HG02759 (cell line): Measurements from ENCODE around the gene CHST15.
"Not testable (repeated sequence)": the region's sequence is repeated elsewhere in the genome, so short reads cannot be mapped to it uniquely, and the experiment has no call there.

ENCODE experiments used
- ATAC-seq: cut with Tn5 transposase; IDR thresholded peaks from one replicate; pipeline ENCODE4 v1.9.1; 2021; ENCODE audit warnings: mild to moderate bottlenecking, moderate library complexity; ENCODE audit not compliant: unreplicated experiment

CHST15 gene

GRCh38 chr10:124047427-124048152, 45.8 kb downstream of the CHST15 start:
- ATAC-seq: no peak

GRCh38 chr10:124045801-124046355, 47.5 kb downstream of the CHST15 start:
- no peak for ATAC-seq

GRCh38 chr10:124045276-124045675, 48.1 kb downstream of the CHST15 start:
- no peak for ATAC-seq

- ATAC-seq: no peak
These were observed 49.1 kb downstream of the CHST15 start for GRCh38 chr10:124044143-124044862.

- peak; percentile 88 for ATAC-seq
These were observed 49.9 kb downstream of the CHST15 start for GRCh38 chr10:124043310-124044142.

- ATAC-seq: no peak
These were observed 50.6 kb downstream of the CHST15 start for GRCh38 chr10:124042656-124043309.

- no peak for ATAC-seq
These were observed 51.5 kb downstream of the CHST15 start for GRCh38 chr10:124041675-124042445.

- ATAC-seq: no peak
These were observed 52.8 kb downstream of the CHST15 start for GRCh38 chr10:124040451-124041188.

GRCh38 chr10:124039483-124040013, 53.9 kb downstream of the CHST15 start:
- ATAC-seq: no peak

GRCh38 chr10:124037784-124038183, 55.6 kb downstream of the CHST15 start:
- no peak for ATAC-seq

- ATAC-seq: no peak
These were observed 56.1 kb downstream of the CHST15 start for GRCh38 chr10:124037286-124037685.

- ATAC-seq: no peak
These were observed 56.7 kb downstream of the CHST15 start for GRCh38 chr10:124036746-124037145.

- peak; percentile 98 for ATAC-seq
These were observed 57.4 kb downstream of the CHST15 start for GRCh38 chr10:124035928-124036558.

GRCh38 chr10:124035306-124035927, 58.0 kb downstream of the CHST15 start:
- ATAC-seq: peak; percentile 1

- ATAC-seq: not testable (repeated sequence)
These were observed 58.7 kb downstream of the CHST15 start for GRCh38 chr10:124034576-124035305.

- no peak for ATAC-seq
These were observed 59.5 kb downstream of the CHST15 start for GRCh38 chr10:124033887-124034218.
